GM23338 (cell line): Measurements from ENCODE around the gene ITPR2. TPM values are rescaled to one million over a fixed set of nuclear protein-coding genes. Genes with fewer than 3 reads are reported as not detected.

Experiments
- ATAC-seq: fragments of 200-7000 bp; cut with Tn5 transposase; 3 replicates; pipeline ENCODE4 v1.9.1; 2020
- DNase-seq: peaks from one replicate; pipeline ENCODE4 v3.0.0-alpha.2; 2015; ENCODE audit warnings: low spot score
- H2AFZ ChIP-seq: fragments of 200-600 bp; sonication (generic); 2 replicates; pipeline ENCODE4 v1.8.0; 2016; ENCODE audit warnings: antibody characterized with exemption, mild to moderate bottlenecking, moderate library complexity
- H3F3A ChIP-seq: fragments of 200-600 bp; sonication (generic); replicated peaks from 2 replicates; pipeline ENCODE4 v1.8.0; 2017; ENCODE audit warnings: antibody characterized with exemption, mixed run types, low read depth
- H3K27ac ChIP-seq: fragments of 200-600 bp; sonication (generic); 2 replicates; pipeline ENCODE4 v1.6.1; 2016; ENCODE audit warnings: low read depth
- H3K27me3 ChIP-seq: fragments of 200-600 bp; sonication (generic); 2 replicates; pipeline ENCODE4 v1.8.0; 2016; ENCODE audit warnings: mild to moderate bottlenecking, mixed run types, moderate library complexity; ENCODE audit not compliant: insufficient read depth
- H3K36me3 ChIP-seq: fragments of 200-600 bp; sonication (generic); 2 replicates; pipeline ENCODE4 v1.8.0; 2016; ENCODE audit warnings: mild to moderate bottlenecking; ENCODE audit not compliant: insufficient read depth
- H3K4me1 ChIP-seq: fragments of 200-600 bp; sonication (generic); 2 replicates; pipeline ENCODE4 v1.8.0; 2016; ENCODE audit warnings: mild to moderate bottlenecking, moderate library complexity; ENCODE audit not compliant: insufficient read depth
- H3K4me2 ChIP-seq: fragments of 200-600 bp; sonication (generic); 2 replicates; pipeline ENCODE4 v1.7.1; 2017; ENCODE audit warnings: mixed run types
- H3K4me3 ChIP-seq: fragments of 200-600 bp; sonication (generic); 2 replicates; pipeline ENCODE4 v1.6.1; 2016; ENCODE audit warnings: mixed run types
- H3K79me2 ChIP-seq: fragments of 200-600 bp; sonication (generic); replicated peaks from 2 replicates; pipeline ENCODE4 v1.8.0; 2017; ENCODE audit warnings: mild to moderate bottlenecking; ENCODE audit not compliant: insufficient read depth
- H3K9me2 ChIP-seq: fragments of 200-600 bp; sonication (generic); 2 replicates; pipeline ENCODE4 v1.8.0; 2017; ENCODE audit not compliant: insufficient read depth
- H4K20me1 ChIP-seq: fragments of 200-600 bp; sonication (generic); replicated peaks from 2 replicates; pipeline ENCODE4 v1.8.0; 2017; ENCODE audit warnings: mild to moderate bottlenecking; ENCODE audit not compliant: insufficient read depth
- H3K27ac Mint-ChIP-seq: 2 replicates; pipeline ENCODE4 v1.8.0; 2020; ENCODE audit warnings: inconsistent platforms, mild to moderate bottlenecking, moderate library complexity, mixed read lengths
- H3K27me3 Mint-ChIP-seq: 3 replicates; pipeline ENCODE4 v1.8.0; 2022; ENCODE audit warnings: low read depth, mild to moderate bottlenecking, moderate library complexity, mixed read lengths, inconsistent platforms; ENCODE audit not compliant: insufficient read depth, poor library complexity
- H3K36me3 Mint-ChIP-seq: 3 replicates; pipeline ENCODE4 v1.8.0; 2021; ENCODE audit warnings: low read depth, mild to moderate bottlenecking, inconsistent platforms, moderate library complexity, mixed read lengths
- H3K4me1 Mint-ChIP-seq: 3 replicates; pipeline ENCODE4 v1.8.0; 2020; ENCODE audit warnings: mild to moderate bottlenecking, inconsistent platforms, mixed read lengths
- H3K4me3 Mint-ChIP-seq: 3 replicates; pipeline ENCODE4 v1.8.0; 2021; ENCODE audit warnings: moderate library complexity, mild to moderate bottlenecking, inconsistent platforms, mixed read lengths
- H3K9me3 Mint-ChIP-seq: 3 replicates; pipeline ENCODE4 v1.8.0; 2020; ENCODE audit warnings: moderate library complexity, mild to moderate bottlenecking, inconsistent platforms, mixed read lengths
- CTCF ChIP-seq, 2 experiments: fragments of 200-600 bp in 1 of 2; sonication (generic) in 1 of 2; conservative IDR thresholded peaks; 2 replicates each; pipeline versions ENCODE4 v1.5.1 to v1.6.1; 2016 to 2017; ENCODE audit warnings: antibody characterized with exemption in 2 of 2, low read depth in 2 of 2, mild to moderate bottlenecking in 2 of 2, moderate library complexity in 1 of 2
- ETS1 ChIP-seq: IDR thresholded peaks from 2 replicates; pipeline ENCODE4 v1.6.1; 2016; ENCODE audit warnings: antibody characterized with exemption
- EZH2phosphoT487 ChIP-seq: fragments of 200-600 bp; sonication (generic); IDR thresholded peaks from one replicate; pipeline ENCODE4 v1.8.1; 2018; ENCODE audit warnings: antibody characterized with exemption; ENCODE audit not compliant: unreplicated experiment
- JUNB ChIP-seq: IDR thresholded peaks from one replicate; pipeline ENCODE4 v1.6.1; 2016; ENCODE audit warnings: antibody characterized with exemption; ENCODE audit not compliant: unreplicated experiment
- POLR2AphosphoS5 ChIP-seq: IDR thresholded peaks from 2 replicates; pipeline ENCODE4 v1.6.1; 2016; ENCODE audit warnings: antibody characterized with exemption, low read depth
- REST ChIP-seq: IDR thresholded peaks from one replicate; pipeline ENCODE4 v1.6.1; 2018; ENCODE audit warnings: antibody characterized with exemption; ENCODE audit not compliant: unreplicated experiment
- STAT1 ChIP-seq: IDR thresholded peaks from one replicate; pipeline ENCODE4 v1.6.1; 2016; ENCODE audit warnings: antibody characterized with exemption; ENCODE audit not compliant: unreplicated experiment
- ZNF114 ChIP-seq: fragments of 250-450 bp; sonication (Bioruptor Pico); IDR thresholded peaks from 2 replicates; pipeline ENCODE4 v1.5.0; 2020; ENCODE audit warnings: mild to moderate bottlenecking, moderate library complexity
- ZNF331 ChIP-seq: fragments of 250-450 bp; sonication (Bioruptor Pico); IDR thresholded peaks from 2 replicates; pipeline ENCODE4 v1.5.0; 2020; ENCODE audit warnings: low read depth, mild to moderate bottlenecking, moderate library complexity
- ZNF462 ChIP-seq: fragments of 250-450 bp; sonication (Bioruptor Pico); IDR thresholded peaks from 2 replicates; pipeline ENCODE4 v1.5.0; 2020; ENCODE audit warnings: mild to moderate bottlenecking, moderate library complexity
- polyA plus RNA-seq: library from polyadenylated mRNA; unstranded; fragments of >200 nt; fragmentation: Nextera tagmentation; extraction: Ambion mirVana; gene quantifications from 2 replicates; pipeline ENCODE4 v1.2.1, GENCODE V29; 2016
- total RNA-seq: library from RNA; depleted of rRNA; stranded (reverse); fragments of >200 nt; shearing (Covaris generic); gene quantifications from 2 replicates; pipeline ENCODE4 v1.2.3, GENCODE V29; 2014

ITPR2 gene
- total and polyA plus RNA-seq, 2 experiments from 2014 or later, result 44.5 to 65.2 TPM

GRCh38 chr12:26510354-26510674 is 322.7 kb downstream of the ITPR2 start (continued):
- no peak for TF ChIP-seq CTCF (conservative IDR thresholded peaks at IDR 0.05; ENCODE audit: low read depth in 2 of 2)
- no peak for TF ChIP-seq EZH2phosphoT487
- no peak for TF ChIP-seq ZNF331 (CRISPR knock-in tag)

- H3K79me2 ChIP-seq, result no peaks in the 10 kb centered on the region
- Mint-ChIP-seq H3K36me3 (peaks cover 13% of the 10 kb centered on the region), H3K27ac (peak overlapping the region; percentile 57), H3K9me3 (no peaks in the 10 kb centered on the region), H3K4me1 (peaks cover 56% of the 10 kb centered on the region), H3K4me3 (no peak overlapping the region), H3K27me3 (peaks cover 6% of the 10 kb centered on the region)
- H2AFZ ChIP-seq, result no peak overlapping the region
- no peaks in the 10 kb centered on the region; the same call in 1 of the 2 replicates for H3F3A ChIP-seq
- H4K20me1 ChIP-seq, result no peaks in the 10 kb centered on the region
- no peak overlapping the region for H3K4me2 ChIP-seq
- H3K9me2 ChIP-seq, result no peaks in the 10 kb centered on the region
- no peak for ATAC-seq
- no peak overlapping the region for H3K4me3 ChIP-seq
- H3K4me1 ChIP-seq, result peaks cover 33% of the 10 kb centered on the region
- H3K27me3 ChIP-seq, result no peaks in the 10 kb centered on the region
- no peak for DNase-seq
- H3K36me3 ChIP-seq, result no peaks in the 10 kb centered on the region
- H3K27ac ChIP-seq, result no peak overlapping the region
- TF ChIP-seq ZNF462 (CRISPR knock-in tag), result no peak
- no peak for TF ChIP-seq ETS1
- TF ChIP-seq CTCF (conservative IDR thresholded peaks at IDR 0.05; ENCODE audit: low read depth in 2 of 2), result no peak
- TF ChIP-seq ZNF114, result no peak
- TF ChIP-seq STAT1, result no peak
- no peak for TF ChIP-seq EZH2phosphoT487
- no peak for TF ChIP-seq JUNB
- TF ChIP-seq REST, result no peak
- no peak for TF ChIP-seq POLR2AphosphoS5
These were observed 325.4 kb downstream of the ITPR2 start for GRCh38 chr12:26507613-26508012.
